ENCODE results near the gene CALM1.

GRCh38 chr14:90423166-90423565 is 26.3 kb downstream of the CALM1 start:
- no peak for TF ChIP-seq EP300 (IDR thresholded peaks at IDR 0.05; ENCODE audit: borderline replicate concordance)
- TF ChIP-seq MAX (IDR thresholded peaks at IDR 0.05): no peak
- TF ChIP-seq CEBPB (IDR thresholded peaks at IDR 0.05): no peak
- TF ChIP-seq REST (IDR thresholded peaks at IDR 0.05; ENCODE audit: low read depth): no peak
- TF ChIP-seq TAF1 (IDR thresholded peaks at IDR 0.05; ENCODE audit: low read depth): no peak
- no peak for TF ChIP-seq YY1 (IDR thresholded peaks at IDR 0.05; ENCODE audit: low read depth)
